Activated naive CD8-positive, alpha-beta T cell treated with anti-CD3 and anti-CD28 coated beads, Interleukin-2, amount 10 ng/mL, durations not matched to agents 7 days and 5 days (primary cell): ENCODE data around the gene MRPS26. TPM values are rescaled to one million over a fixed set of nuclear protein-coding genes. Genes with fewer than 3 reads are reported as not detected.
A peak's percentile ranks its signal among the peaks of the same experiment; 100 is the strongest.
"Not testable (repeated sequence)": the region's sequence is repeated elsewhere in the genome, so short reads cannot be mapped to it uniquely, and the experiment has no call there.

Experiments used
- ATAC-seq: fragments of 150-1000 bp; cut with Tn5 transposase; one replicate; pipeline ENCODE4 v1.10.0; 2021; ENCODE audit warnings: low read depth, moderate library complexity
- POLR2A ChIA-PET: fragments of 350-600 bp; sonication (Branson Sonifier 250); formaldehyde crosslinking; loops from one replicate; lab custom pipeline; 2021; ENCODE audit warnings: antibody characterized with exemption; lab: Charles Lee
- DNase-seq: peaks from one replicate; pipeline ENCODE4 v3.0.0; 2021
- H3K27ac Mint-ChIP-seq: one replicate; pipeline ENCODE4 v1.8.0; 2022; ENCODE audit warnings: mild to moderate bottlenecking, mixed read lengths
- H3K27me3 Mint-ChIP-seq: one replicate; pipeline ENCODE4 v1.8.0; 2022; ENCODE audit warnings: mild to moderate bottlenecking, moderate library complexity, mixed read lengths
- H3K36me3 Mint-ChIP-seq: one replicate; pipeline ENCODE4 v1.8.0; 2021; ENCODE audit warnings: mild to moderate bottlenecking, mixed read lengths
- H3K4me1 Mint-ChIP-seq: one replicate; pipeline ENCODE4 v1.8.0; 2021; ENCODE audit warnings: mixed read lengths
- H3K4me3 Mint-ChIP-seq: one replicate; pipeline ENCODE4 v1.8.0; 2022; ENCODE audit warnings: mild to moderate bottlenecking, moderate library complexity, mixed read lengths
- H3K9me3 Mint-ChIP-seq: one replicate; pipeline ENCODE4 v1.8.0; 2021; ENCODE audit warnings: mixed read lengths
- total RNA-seq, 2 experiments: library from RNA; stranded (reverse); gene quantifications; one replicate each; pipeline ENCODE4 v1.2.3, GENCODE V29; 2021

MRPS26 gene
- total RNA-seq, 2 experiments from 2014 or later, result 30.4 to 32.6 TPM

DNA sequence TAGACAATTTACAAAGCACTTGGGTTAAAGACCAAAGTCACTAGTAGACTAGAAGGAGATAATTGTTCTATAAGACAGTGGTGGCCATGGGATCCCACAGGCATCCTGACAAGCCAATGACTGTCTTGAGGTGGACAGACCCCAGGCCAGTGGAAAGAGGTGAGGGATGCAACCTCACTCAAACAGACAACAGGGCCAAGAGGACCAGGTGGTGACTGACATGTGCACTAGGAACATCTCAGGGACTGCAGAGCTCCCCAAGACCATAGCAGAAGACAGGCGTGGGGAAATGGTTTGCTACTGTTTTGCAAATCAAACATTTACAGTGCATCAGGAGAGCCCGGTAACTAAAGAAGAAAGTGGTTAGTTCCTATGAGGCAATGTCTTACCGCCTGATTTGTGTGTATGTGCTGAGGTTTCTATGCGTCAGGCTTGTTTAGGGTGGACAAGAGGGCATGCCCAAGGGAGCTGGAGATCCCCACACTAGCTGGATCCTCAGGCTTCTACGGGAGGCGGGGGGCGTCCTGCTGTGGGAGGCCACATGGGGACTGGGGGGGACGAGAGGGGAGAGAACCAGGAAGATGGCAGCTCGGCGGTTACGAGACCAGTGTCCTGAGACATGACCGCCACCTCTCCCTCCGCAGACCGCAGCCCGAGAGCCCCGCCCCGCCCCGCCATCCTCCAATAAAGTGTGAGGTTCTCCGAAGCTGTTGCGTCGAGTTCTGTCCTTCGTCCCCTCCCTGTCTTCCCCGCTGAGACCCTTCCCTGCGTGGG, 623 bp upstream of the MRPS26 start:
- Mint-ChIP-seq H3K4me1 (peaks cover 19% of the 10 kb centered on the region), H3K9me3 (no peaks in the 10 kb centered on the region), H3K4me3 (peak overlapping the region; percentile 91), H3K36me3 (peaks cover 13% of the 10 kb centered on the region), H3K27me3 (no peaks in the 10 kb centered on the region), H3K27ac (peak overlapping the region; percentile 81)
- DNase-seq (no peak), ATAC-seq (peak; percentile 29)
- POLR2A ChIA-PET, result interaction anchor here (0.6 to 1.4 kb wide), 5 partner anchors 12 to 270 kb away, joined by 3 to 4 read pairs (median 3); no protein-coding TSS in a partner anchor

DNA sequence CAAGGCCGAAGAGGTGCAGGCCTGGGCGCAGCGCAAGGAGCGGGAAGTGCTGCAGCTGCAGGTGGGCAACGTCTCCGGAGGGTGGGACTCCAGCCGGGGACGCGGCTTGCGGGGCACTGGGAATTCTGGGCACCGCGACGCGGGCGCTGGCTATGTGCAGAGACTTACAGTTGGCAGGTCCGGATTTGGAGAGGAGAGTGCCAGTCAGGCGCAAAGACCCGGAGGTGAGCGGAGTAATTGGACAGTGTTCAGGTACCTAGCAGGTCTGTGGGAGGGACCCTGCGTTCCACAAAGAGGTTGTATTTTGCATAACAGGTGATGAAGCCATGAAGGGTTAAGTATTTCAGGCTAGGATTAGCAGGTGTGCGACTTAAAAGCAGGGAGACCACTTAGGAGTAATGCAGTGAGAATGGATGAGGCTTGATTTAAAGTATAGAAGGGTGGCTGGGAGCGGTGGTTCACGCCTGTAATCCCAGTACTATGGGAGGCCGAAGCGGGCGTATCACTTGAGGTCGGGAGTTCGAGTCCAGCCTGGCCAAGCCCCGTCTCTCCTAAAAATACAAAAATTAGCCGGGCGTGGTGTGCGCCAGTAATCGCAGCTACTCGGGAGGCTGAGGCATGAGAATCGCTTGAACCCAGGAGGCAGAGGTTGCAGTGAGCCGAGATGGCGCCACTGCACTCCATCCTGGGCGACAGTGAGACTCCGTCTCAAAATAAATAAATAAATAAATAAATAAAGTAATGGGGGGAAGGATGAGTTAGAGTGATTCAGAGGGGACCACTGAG, 1.0 kb downstream of the MRPS26 start:
- H3K9me3 Mint-ChIP-seq, result no peaks in the 10 kb centered on the region
- H3K4me1 Mint-ChIP-seq, result peaks cover 22% of the 10 kb centered on the region
- ATAC-seq, result no peak
- H3K27me3 Mint-ChIP-seq, result no peaks in the 10 kb centered on the region
- no peak for DNase-seq
- peak overlapping the region; percentile 91 for H3K4me3 Mint-ChIP-seq
- peaks cover 10% of the 10 kb centered on the region for H3K36me3 Mint-ChIP-seq
- H3K27ac Mint-ChIP-seq, result peak overlapping the region; percentile 67
- POLR2A ChIA-PET, result interaction anchor here (0.6 kb wide), 1 partner anchor 32 kb away, joined by 3 read pairs; no protein-coding TSS in a partner anchor

- ATAC-seq (no peak), DNase-seq (no peak)
- Mint-ChIP-seq H3K4me1 (peaks cover 23% of the 10 kb centered on the region), H3K9me3 (no peaks in the 10 kb centered on the region), H3K36me3 (peaks cover 10% of the 10 kb centered on the region), H3K4me3 (peak overlapping the region; percentile 91), H3K27ac (no peak overlapping the region), H3K27me3 (no peaks in the 10 kb centered on the region)
- POLR2A ChIA-PET, result no interaction called here
These were observed 1.9 kb downstream of the MRPS26 start for GRCh38 chr20:3047486-3048419.

GRCh38 chr20:3051385-3052019, 5.7 kb downstream of the MRPS26 start:
- no peaks in the 10 kb centered on the region for H3K27me3 Mint-ChIP-seq
- H3K27ac Mint-ChIP-seq, result no peak overlapping the region
- H3K36me3 Mint-ChIP-seq, result peaks cover 10% of the 10 kb centered on the region
- H3K4me3 Mint-ChIP-seq, result no peak overlapping the region
- POLR2A ChIA-PET, result no interaction called here
- ATAC-seq (peak; percentile 41), DNase-seq (no peak)
- H3K9me3 Mint-ChIP-seq, result no peaks in the 10 kb centered on the region
- peaks cover 20% of the 10 kb centered on the region for H3K4me1 Mint-ChIP-seq

DNA sequence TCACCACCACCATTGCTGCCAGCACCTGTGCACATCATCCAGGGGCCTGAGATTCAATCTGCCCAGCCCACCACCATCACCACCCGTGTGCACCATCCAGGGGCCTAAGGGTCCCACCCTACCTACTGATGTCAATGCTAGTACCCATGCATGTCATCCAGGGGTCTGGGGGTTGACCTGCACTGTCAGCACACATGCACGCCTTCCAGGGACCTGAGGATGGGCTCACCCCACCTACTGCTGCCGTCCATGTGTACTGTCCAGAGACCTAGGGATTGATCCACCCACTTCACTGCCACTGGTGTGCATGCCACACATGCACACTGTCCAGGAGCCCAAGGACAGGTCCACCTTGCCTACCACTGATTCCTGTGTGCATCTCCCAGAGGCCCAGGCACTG, 13.6 kb downstream of the MRPS26 start:
- no peaks in the 10 kb centered on the region for H3K36me3 Mint-ChIP-seq
- no peak for DNase-seq
- no peak overlapping the region for H3K4me3 Mint-ChIP-seq
- POLR2A ChIA-PET, result no interaction called here
- H3K27ac Mint-ChIP-seq, result no peak overlapping the region
- H3K4me1 Mint-ChIP-seq, result peaks cover 2% of the 10 kb centered on the region
- no peaks in the 10 kb centered on the region for H3K9me3 Mint-ChIP-seq
- no peak for ATAC-seq
- no peaks in the 10 kb centered on the region for H3K27me3 Mint-ChIP-seq

DNA sequence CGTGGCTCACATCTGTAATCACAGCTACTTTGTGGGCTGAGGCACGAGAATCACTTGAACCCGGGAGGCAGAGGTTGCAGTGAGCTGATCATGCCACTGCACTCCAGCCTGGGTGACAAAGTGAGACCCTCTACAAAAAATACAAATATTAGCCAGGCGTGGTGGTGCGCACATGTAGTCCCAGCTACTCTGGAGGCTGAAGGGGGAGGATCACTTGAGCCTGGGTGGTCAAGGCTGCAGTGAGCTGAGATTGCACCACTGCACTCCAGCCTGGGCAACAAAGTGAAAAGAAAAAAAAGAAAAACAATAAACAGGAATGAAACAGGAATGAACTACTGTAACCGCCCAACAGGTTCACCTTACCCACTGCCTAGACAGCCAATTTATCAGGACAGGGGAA, 18.3 kb downstream of the MRPS26 start:
- H3K4me3 Mint-ChIP-seq, H3K36me3 Mint-ChIP-seq, ATAC-seq, DNase-seq, H3K4me1 Mint-ChIP-seq, H3K27ac Mint-ChIP-seq, H3K27me3 Mint-ChIP-seq, H3K9me3 Mint-ChIP-seq, POLR2A ChIA-PET: not testable (repeated sequence)

- Mint-ChIP-seq H3K9me3 (no peaks in the 10 kb centered on the region), H3K4me3 (no peak overlapping the region), H3K4me1 (peaks cover 7% of the 10 kb centered on the region), H3K27me3 (peaks cover 2% of the 10 kb centered on the region), H3K36me3 (no peaks in the 10 kb centered on the region), H3K27ac (no peak overlapping the region)
- POLR2A ChIA-PET, result no interaction called here
- no peak for DNase-seq
- no peak for ATAC-seq
These were observed 21.5 kb downstream of the MRPS26 start for GRCh38 chr20:3067139-3068014.

DNA sequence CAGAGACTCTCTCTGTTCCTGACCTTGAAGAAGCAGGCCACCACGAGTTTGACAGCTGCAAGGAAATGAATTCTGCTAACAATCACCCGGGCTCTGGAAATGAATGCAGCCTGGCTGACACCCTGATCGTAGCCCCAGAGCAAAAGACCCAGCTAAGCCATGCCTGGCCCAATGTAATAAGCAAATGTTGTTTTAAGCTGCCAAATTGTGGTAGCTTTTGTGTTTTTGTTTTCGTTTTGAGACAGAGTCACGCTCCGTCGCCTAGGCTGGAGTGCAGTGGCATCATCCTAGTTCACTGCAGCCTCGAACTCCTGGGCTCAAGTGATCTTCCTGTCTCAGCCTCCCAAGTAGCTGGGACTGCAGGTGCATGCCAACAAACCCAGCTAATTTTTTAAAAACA, 22.2 kb downstream of the MRPS26 start:
- DNase-seq (no peak), ATAC-seq (no peak)
- no peak overlapping the region for H3K27ac Mint-ChIP-seq
- peaks cover 6% of the 10 kb centered on the region for H3K27me3 Mint-ChIP-seq
- H3K4me3 Mint-ChIP-seq, result no peak overlapping the region
- no peaks in the 10 kb centered on the region for H3K9me3 Mint-ChIP-seq
- POLR2A ChIA-PET, result no interaction called here
- no peaks in the 10 kb centered on the region for H3K36me3 Mint-ChIP-seq
- H3K4me1 Mint-ChIP-seq, result peaks cover 10% of the 10 kb centered on the region

DNA sequence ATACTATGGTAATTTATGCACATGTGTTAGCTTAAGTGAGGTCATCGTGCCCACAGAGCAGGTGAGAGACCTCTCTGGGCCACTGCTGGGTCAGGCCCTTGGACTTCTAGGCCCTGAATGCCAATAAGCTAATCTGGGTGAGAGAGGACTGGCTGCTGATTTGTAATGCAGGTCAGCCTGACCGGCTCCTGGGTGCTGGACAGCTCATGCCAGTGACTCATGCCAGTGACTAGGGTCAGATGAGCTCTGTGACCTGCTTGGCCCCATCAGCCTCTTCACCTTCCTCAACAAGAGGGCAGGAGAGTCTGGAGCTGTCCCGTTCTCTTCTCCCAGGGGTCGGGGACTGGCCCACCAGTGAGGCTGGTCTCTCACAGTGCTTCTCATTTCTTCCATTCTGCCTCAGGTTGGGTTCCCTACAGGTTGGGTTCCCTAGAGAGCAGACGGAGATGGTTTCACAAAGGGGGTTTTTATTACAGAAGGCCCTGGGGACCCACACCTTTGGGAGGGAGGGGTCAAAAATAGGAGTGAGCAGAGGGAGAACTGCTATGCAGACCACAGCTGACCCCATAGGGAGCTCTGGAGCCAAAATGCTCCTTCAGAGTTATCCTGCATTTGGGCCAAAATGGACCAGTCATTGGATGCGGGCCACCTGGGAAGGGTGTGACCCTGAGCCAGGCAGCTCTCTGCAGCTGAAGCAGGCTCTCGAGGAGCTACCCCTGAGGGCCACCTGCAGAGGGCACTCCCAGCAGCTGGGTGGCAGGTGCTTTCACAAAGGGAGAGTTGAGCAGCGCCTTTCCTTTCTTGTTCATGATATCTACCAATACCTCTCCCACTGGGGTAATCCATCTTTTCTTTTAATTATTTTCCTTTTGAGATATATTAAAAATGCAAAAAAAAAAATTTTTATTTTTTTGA, 23.4 kb downstream of the MRPS26 start:
- ATAC-seq, result peak; percentile 60
- H3K27ac Mint-ChIP-seq, result no peak overlapping the region
- H3K4me3 Mint-ChIP-seq, result no peak overlapping the region
- peaks cover 11% of the 10 kb centered on the region for H3K4me1 Mint-ChIP-seq
- no peaks in the 10 kb centered on the region for H3K36me3 Mint-ChIP-seq
- no peaks in the 10 kb centered on the region for H3K9me3 Mint-ChIP-seq
- H3K27me3 Mint-ChIP-seq, result peaks cover 9% of the 10 kb centered on the region
- POLR2A ChIA-PET, result interaction anchor here (0.5 to 1.1 kb wide), 3 partner anchors 88 to 877 kb away, joined by 3 to 5 read pairs (median 3); no protein-coding TSS in a partner anchor
- no peak for DNase-seq

GRCh38 chr20:3070725-3071124, 24.9 kb downstream of the MRPS26 start:
- Mint-ChIP-seq H3K27me3 (peaks cover 18% of the 10 kb centered on the region), H3K36me3 (no peaks in the 10 kb centered on the region), H3K4me1 (peaks cover 15% of the 10 kb centered on the region), H3K9me3 (no peaks in the 10 kb centered on the region), H3K27ac (no peak overlapping the region), H3K4me3 (peak overlapping the region; percentile 40)
- ATAC-seq (no peak), DNase-seq (no peak)
- POLR2A ChIA-PET, result no interaction called here

- Mint-ChIP-seq H3K4me1 (peaks cover 15% of the 10 kb centered on the region), H3K36me3 (no peaks in the 10 kb centered on the region)
- POLR2A ChIA-PET, result interaction anchor here (1.1 kb wide), 1 partner anchor 198 kb away, joined by 3 read pairs; the partner anchor contains the start of gene PTPRA
These were observed 25.4 kb downstream of the MRPS26 start for GRCh38 chr20:3071266-3071609.

More at GRCh38 chr20:3071266-3071609, 25.4 kb downstream of the MRPS26 start:
- DNase-seq (no peak), ATAC-seq (no peak)
- peaks cover 18% of the 10 kb centered on the region for H3K27me3 Mint-ChIP-seq
- H3K9me3 Mint-ChIP-seq, result no peaks in the 10 kb centered on the region
- no peak overlapping the region for H3K27ac Mint-ChIP-seq
- H3K4me3 Mint-ChIP-seq, result peak overlapping the region; percentile 25
